Smooth muscle cell (in vitro differentiated cells): ENCODE measurements around the gene GJB3. TPM values are rescaled to one million over a fixed set of nuclear protein-coding genes. Genes with fewer than 3 reads are reported as not detected.

Experiments used
- DNase-seq: peaks from one replicate; lab custom pipeline; 2025; ENCODE audit not compliant: unreplicated experiment; lab: John Stamatoyannopoulos, UW
- H2AFZ ChIP-seq: fragments of 200-600 bp; sonication (generic); 2 replicates; pipeline ENCODE4 v1.6.0; 2016; ENCODE audit warnings: antibody characterized with exemption, low read depth, mild to moderate bottlenecking
- H3F3A ChIP-seq: fragments of 200-600 bp; sonication (generic); 2 replicates; pipeline ENCODE4 v1.6.0; 2017; ENCODE audit warnings: antibody characterized with exemption, low read depth
- H3K27ac ChIP-seq: fragments of 200-600 bp; sonication (generic); 2 replicates; pipeline ENCODE4 v1.5.1; 2016; ENCODE audit warnings: low read depth, mild to moderate bottlenecking
- H3K27me3 ChIP-seq: fragments of 200-600 bp; sonication (generic); 2 replicates; pipeline ENCODE4 v1.6.1; 2016; ENCODE audit warnings: low read depth, mild to moderate bottlenecking
- H3K36me3 ChIP-seq: fragments of 200-600 bp; sonication (generic); 2 replicates; pipeline ENCODE4 v1.5.1; 2016; ENCODE audit warnings: low read depth
- H3K4me1 ChIP-seq: fragments of 200-600 bp; sonication (generic); 2 replicates; pipeline ENCODE4 v1.5.1; 2016; ENCODE audit warnings: low read depth
- H3K4me2 ChIP-seq: fragments of 200-600 bp; sonication (generic); 2 replicates; pipeline ENCODE4 v1.6.0; 2016; ENCODE audit warnings: mild to moderate bottlenecking
- H3K4me3 ChIP-seq: fragments of 200-600 bp; sonication (generic); 2 replicates; pipeline ENCODE4 v1.5.1; 2016; ENCODE audit warnings: mild to moderate bottlenecking
- H3K79me2 ChIP-seq: fragments of 200-600 bp; sonication (generic); 2 replicates; pipeline ENCODE4 v1.6.0; 2016; ENCODE audit warnings: low read depth, mild to moderate bottlenecking
- H3K9ac ChIP-seq: fragments of 200-600 bp; sonication (generic); 2 replicates; pipeline ENCODE4 v1.6.0; 2016; ENCODE audit warnings: low read depth
- H3K9me3 ChIP-seq: fragments of 200-600 bp; sonication (generic); replicated peaks from 2 replicates; pipeline ENCODE4 v1.5.1; 2016; ENCODE audit warnings: low read depth
- H4K20me1 ChIP-seq: fragments of 200-600 bp; sonication (generic); 2 replicates; pipeline ENCODE4 v1.6.0; 2016; ENCODE audit warnings: low read depth
- WGBS: methylation state at CpG from one replicate; pipeline ENCODE4 v1.1.7; 2016; ENCODE audit warnings: low lambda C conversion rate; 5-methylcytosine and 5-hydroxymethylcytosine counted together
- polyA plus RNA-seq: library from polyadenylated mRNA; unstranded; fragments of >200 nt; fragmentation: Nextera tagmentation; extraction: Ambion mirVana; gene quantifications from 2 replicates; pipeline ENCODE4 v1.2.1, GENCODE V29; 2016
- total RNA-seq: library from RNA; depleted of rRNA; stranded (reverse); fragments of >200 nt; gene quantifications from 2 replicates; pipeline ENCODE4 v1.2.3, GENCODE V29; 2014
- TF ChIP-seq, protein P1 (sequence below): fragments of 200-600 bp; sonication (generic); IDR thresholded peaks from 2 replicates; pipeline ENCODE4 v1.5.1; 2017; ENCODE audit warnings: borderline replicate concordance, mild to moderate bottlenecking, antibody characterized with exemption; ENCODE audit not compliant: insufficient read depth, poor library complexity, severe bottlenecking

The GJB3 gene
- total and polyA plus RNA-seq, 2 experiments from 2014 or later = 2.9 to 10.0 TPM

DNA sequence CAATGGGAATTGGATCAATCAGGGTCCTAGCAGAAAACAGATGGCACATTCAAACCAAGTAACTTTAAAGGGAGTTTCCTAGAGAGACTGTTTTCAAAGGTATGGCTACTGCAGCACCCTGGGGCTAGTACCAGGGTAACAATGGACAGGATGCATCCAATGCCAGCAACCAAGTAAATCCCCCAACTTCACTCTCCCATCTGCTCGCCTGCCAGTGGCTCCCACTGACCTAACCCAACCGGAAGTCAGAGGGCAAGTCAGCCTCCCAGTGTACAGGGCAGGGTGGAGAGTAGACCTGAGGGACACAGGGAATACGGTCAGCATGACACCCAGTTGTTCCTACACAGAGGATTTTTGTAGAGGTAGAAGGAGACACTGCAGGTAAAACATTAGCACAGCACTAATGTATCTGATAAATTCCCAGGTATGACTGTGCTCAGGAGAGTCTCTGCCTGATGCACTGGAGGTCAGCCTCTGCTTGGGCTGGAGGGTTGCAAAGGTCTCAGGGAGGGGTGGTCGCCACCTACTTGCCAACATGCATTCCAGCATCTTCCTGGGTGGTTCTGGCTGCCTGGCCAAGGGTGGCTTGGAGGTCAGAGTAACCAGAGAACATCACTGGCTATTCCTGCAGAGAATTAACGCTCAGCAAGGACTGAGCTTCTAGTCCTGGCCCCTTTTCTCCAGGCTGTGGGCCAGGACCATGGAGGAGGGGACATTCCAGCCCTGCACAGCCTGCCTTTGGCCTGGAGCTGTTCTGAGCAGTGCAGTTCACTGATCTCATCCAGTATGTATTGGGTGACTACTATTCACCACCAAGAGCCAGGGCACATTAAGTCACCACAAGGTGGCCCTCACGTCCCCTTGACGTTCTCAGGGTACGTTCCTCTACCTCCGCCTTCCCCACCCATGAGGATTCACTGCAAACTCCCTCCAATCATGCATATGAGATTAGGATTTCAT lies 6.7 kb downstream of the GJB3 start:
- H3K4me1 ChIP-seq = no peaks in the 10 kb centered on the region
- WGBS = 61% methylated on average over 9 of the region's 9 CpGs
- no peak overlapping the region for H3K27ac ChIP-seq
- H3F3A ChIP-seq = no peaks in the 10 kb centered on the region
- H3K36me3 ChIP-seq = no peaks in the 10 kb centered on the region
- H3K79me2 ChIP-seq = no peaks in the 10 kb centered on the region
- DNase-seq = no peak
- no peak overlapping the region for H3K9ac ChIP-seq
- no peak overlapping the region for H2AFZ ChIP-seq
- no peak overlapping the region for H3K4me2 ChIP-seq
- TF ChIP-seq, protein P1, sequence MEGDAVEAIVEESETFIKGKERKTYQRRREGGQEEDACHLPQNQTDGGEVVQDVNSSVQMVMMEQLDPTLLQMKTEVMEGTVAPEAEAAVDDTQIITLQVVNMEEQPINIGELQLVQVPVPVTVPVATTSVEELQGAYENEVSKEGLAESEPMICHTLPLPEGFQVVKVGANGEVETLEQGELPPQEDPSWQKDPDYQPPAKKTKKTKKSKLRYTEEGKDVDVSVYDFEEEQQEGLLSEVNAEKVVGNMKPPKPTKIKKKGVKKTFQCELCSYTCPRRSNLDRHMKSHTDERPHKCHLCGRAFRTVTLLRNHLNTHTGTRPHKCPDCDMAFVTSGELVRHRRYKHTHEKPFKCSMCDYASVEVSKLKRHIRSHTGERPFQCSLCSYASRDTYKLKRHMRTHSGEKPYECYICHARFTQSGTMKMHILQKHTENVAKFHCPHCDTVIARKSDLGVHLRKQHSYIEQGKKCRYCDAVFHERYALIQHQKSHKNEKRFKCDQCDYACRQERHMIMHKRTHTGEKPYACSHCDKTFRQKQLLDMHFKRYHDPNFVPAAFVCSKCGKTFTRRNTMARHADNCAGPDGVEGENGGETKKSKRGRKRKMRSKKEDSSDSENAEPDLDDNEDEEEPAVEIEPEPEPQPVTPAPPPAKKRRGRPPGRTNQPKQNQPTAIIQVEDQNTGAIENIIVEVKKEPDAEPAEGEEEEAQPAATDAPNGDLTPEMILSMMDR = no peak
- no peak overlapping the region for H3K4me3 ChIP-seq
- H4K20me1 ChIP-seq = no peaks in the 10 kb centered on the region
- H3K9me3 ChIP-seq = no peaks in the 10 kb centered on the region
- H3K27me3 ChIP-seq = peaks cover 21% of the 10 kb centered on the region

DNA sequence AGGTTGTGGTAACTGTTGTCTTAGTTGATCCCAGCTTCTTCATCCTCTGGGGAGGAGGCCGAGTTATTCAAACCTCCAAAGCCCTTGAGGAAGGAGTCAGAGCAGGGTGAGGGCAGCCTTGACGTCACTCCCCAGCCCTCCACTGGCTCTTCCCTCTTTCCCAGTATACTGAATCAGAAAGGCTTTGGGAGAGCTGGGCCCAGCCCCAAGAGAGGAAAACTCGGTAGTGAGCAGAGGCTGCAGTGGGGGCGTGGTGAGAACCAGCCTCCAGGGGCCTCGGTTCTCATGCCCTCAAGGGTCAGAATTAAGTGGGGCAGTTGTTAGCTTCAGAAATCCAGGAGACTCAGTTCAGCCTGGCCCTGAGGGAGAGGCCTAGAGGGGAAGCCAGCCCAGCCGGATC lies 10.0 kb downstream of the GJB3 start:
- H2AFZ ChIP-seq = no peak overlapping the region
- H3K79me2 ChIP-seq = no peaks in the 10 kb centered on the region
- no peak overlapping the region for H3K4me2 ChIP-seq
- TF ChIP-seq, protein P1 = no peak
- no peaks in the 10 kb centered on the region for H4K20me1 ChIP-seq
- no peak overlapping the region for H3K4me3 ChIP-seq
- no peak overlapping the region for H3K27ac ChIP-seq
- H3K27me3 ChIP-seq = peaks cover 26% of the 10 kb centered on the region
- DNase-seq = no peak
- no peaks in the 10 kb centered on the region for H3K36me3 ChIP-seq
- H3K9me3 ChIP-seq = no peaks in the 10 kb centered on the region
- H3F3A ChIP-seq = no peaks in the 10 kb centered on the region
- WGBS = 86% methylated on average over 6 of the region's 6 CpGs
- no peak overlapping the region for H3K9ac ChIP-seq
- H3K4me1 ChIP-seq = no peaks in the 10 kb centered on the region

DNA sequence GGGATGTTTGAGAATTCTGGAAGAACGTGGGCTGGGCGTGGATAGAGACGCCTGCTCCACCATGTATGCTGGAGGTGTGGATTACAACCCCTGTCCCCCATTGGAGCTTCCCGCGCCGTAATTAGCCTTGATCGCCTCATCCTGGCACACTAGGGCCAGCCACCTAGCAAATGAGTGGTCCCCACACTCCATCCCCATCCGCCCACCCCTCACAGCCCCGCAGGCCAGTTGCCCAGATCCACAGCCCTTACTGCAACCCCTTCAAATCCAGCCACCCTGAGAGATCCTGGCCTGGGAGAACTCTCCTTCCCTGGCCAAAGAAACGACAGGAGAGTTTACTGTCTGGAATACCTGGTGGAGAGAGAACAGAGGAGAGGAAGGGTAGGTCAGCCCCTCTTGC lies 11.4 kb downstream of the GJB3 start:
- TF ChIP-seq, protein P1 = no peak
- Histone ChIP-seq H4K20me1 (no peaks in the 10 kb centered on the region), H3K9me3 (no peaks in the 10 kb centered on the region), H3K36me3 (no peaks in the 10 kb centered on the region), H2AFZ (no peak overlapping the region), H3K27me3 (peaks cover 26% of the 10 kb centered on the region), H3K79me2 (no peaks in the 10 kb centered on the region), H3K9ac (no peak overlapping the region), H3K4me3 (no peak overlapping the region), H3K4me1 (no peaks in the 10 kb centered on the region), H3F3A (no peaks in the 10 kb centered on the region), H3K27ac (no peak overlapping the region), H3K4me2 (no peak overlapping the region)
- WGBS = 70% methylated on average over 10 of the region's 10 CpGs
- no peak for DNase-seq
